Peyer's patch (tissue), 4 donors: ENCODE data around the gene ALKBH5.

Experiments
- POLR2A ChIP-seq, 2 donors: fragments of 450-650 bp; IDR thresholded peaks; one replicate each; pipeline ENCODE4 v1.5.1; 2017; ENCODE audit warnings: antibody characterized with exemption in 2 of 2, mild to moderate bottlenecking in 2 of 2, moderate library complexity in 2 of 2
- TF ChIP-seq, protein P1 (sequence below), 6 experiments: fragments of 450-650 bp in 4 of 6; fragments of 200-600 bp in 2 of 6; sonication (generic) in 1 of 6; IDR thresholded peaks; one replicate each; pipeline ENCODE4 v1.5.1; 2017 to 2019; ENCODE audit warnings: antibody characterized with exemption in 6 of 6, mild to moderate bottlenecking in 3 of 6, moderate library complexity in 1 of 6

DNA sequence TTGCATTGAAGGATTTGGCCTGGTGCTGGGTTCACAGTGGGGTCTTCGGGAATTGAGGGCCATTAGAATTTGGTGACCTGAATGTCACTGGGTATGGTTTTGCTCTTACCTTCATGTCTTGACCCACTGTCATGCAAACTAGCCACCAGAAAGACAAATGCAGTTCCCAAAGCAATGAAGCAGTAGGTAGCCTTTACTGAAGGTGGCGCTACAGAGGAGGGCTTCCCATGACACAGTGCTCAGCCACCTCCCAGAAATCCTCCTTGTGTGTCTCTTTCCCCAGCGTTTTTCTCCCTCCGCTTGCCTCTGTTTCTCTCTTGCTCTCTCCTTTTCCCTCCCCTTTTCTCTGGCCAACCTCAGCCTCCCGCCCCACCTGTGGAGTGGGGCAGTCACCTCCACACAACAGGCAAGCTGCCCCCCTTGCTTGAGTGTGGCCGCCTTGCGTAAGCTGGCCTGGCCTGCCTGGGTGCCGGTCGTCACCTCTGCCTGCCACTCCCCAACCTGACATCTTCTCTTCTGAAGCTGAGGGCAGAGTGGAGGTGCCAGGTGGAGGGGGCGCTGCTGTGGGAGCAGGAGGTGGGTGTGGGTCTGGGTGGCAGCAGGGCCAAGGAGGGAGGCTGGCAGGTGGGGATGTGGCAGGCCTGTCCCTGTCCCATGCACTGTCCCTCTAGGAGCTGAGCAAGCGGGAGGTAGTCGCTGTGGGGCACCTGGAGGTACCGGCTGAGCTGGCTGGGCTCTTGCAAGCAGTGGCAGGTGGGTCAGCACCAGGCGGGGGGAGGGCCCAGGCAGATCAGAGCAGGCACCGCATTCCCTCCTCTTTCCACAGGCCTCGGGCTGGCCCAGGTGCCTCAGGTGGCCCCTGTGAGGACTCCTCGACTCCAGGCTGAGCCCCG is 40.3 kb upstream of the ALKBH5 start:
- TF ChIP-seq, protein P1, sequence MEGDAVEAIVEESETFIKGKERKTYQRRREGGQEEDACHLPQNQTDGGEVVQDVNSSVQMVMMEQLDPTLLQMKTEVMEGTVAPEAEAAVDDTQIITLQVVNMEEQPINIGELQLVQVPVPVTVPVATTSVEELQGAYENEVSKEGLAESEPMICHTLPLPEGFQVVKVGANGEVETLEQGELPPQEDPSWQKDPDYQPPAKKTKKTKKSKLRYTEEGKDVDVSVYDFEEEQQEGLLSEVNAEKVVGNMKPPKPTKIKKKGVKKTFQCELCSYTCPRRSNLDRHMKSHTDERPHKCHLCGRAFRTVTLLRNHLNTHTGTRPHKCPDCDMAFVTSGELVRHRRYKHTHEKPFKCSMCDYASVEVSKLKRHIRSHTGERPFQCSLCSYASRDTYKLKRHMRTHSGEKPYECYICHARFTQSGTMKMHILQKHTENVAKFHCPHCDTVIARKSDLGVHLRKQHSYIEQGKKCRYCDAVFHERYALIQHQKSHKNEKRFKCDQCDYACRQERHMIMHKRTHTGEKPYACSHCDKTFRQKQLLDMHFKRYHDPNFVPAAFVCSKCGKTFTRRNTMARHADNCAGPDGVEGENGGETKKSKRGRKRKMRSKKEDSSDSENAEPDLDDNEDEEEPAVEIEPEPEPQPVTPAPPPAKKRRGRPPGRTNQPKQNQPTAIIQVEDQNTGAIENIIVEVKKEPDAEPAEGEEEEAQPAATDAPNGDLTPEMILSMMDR (IDR thresholded peaks at IDR 0.05), result peak in 2 of 6 experiments; percentile 4 to 13
- no peak for TF ChIP-seq POLR2A (IDR thresholded peaks at IDR 0.05)
